HUES64 (cell line): ENCODE results near the gene MYBPC1.

ENCODE experiments used
- H3K27ac ChIP-seq: 2 replicates; pipeline ENCODE4 v1.7.0; 2013; ENCODE audit warnings: low read depth, low read length, inconsistent platforms
- H3K27me3 ChIP-seq: 2 replicates; pipeline ENCODE4 v1.6.1; 2013; ENCODE audit warnings: mild to moderate bottlenecking, low read length; ENCODE audit not compliant: insufficient read depth
- H3K36me3 ChIP-seq: 2 replicates; pipeline ENCODE4 v1.6.1; 2013; ENCODE audit warnings: mild to moderate bottlenecking, low read length; ENCODE audit not compliant: insufficient read depth
- H3K4me1 ChIP-seq: 2 replicates; pipeline ENCODE4 v1.6.1; 2013; ENCODE audit warnings: mild to moderate bottlenecking, low read length, moderate library complexity; ENCODE audit not compliant: insufficient read depth
- H3K4me3 ChIP-seq: 2 replicates; pipeline ENCODE4 v1.5.1; 2013; ENCODE audit warnings: mild to moderate bottlenecking, low read length, moderate library complexity
- H3K9ac ChIP-seq: 2 replicates; pipeline ENCODE4 v1.6.1; 2013; ENCODE audit warnings: mild to moderate bottlenecking, low read depth, low read length
- H3K9me3 ChIP-seq: 2 replicates; pipeline ENCODE4 v1.6.1; 2013; ENCODE audit warnings: low read depth, low read length; ENCODE audit not compliant: insufficient read depth
- WGBS: fragments of 150-250, 120-280 bp; methylation state at CpG from one replicate; pipeline ENCODE4 v1.1.7; 2013; ENCODE audit warnings: missing lambda C conversion rate; 5-methylcytosine and 5-hydroxymethylcytosine counted together

MYBPC1 gene

DNA sequence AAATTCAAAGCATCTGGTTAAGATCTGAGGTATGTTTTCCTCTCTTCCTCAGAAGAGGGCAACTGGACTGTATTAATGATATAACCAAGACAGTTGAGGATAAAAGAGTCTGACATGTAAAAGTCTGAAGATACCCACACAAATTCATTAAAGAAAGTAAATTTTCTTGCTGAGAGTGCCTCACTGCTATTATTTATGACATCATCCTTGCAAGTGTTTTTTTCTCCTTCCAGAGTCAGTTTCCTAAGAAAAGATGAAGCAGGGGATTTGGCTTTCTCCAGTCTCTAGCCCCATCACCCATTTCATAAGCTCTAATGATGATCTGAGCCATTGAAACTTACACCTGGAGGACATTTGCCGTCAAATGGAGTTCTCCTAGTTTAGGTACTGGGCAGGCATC, 21.0 kb upstream of the MYBPC1 start:
- H3K27ac ChIP-seq = no peak overlapping the region
- no peak overlapping the region for H3K4me3 ChIP-seq
- no peaks in the 10 kb centered on the region for H3K36me3 ChIP-seq
- H3K27me3 ChIP-seq = no peaks in the 10 kb centered on the region
- peaks cover 10% of the 10 kb centered on the region for H3K4me1 ChIP-seq
- 93% methylated on average over 1 of the region's 1 CpG for WGBS
- no peaks in the 10 kb centered on the region for H3K9me3 ChIP-seq
- H3K9ac ChIP-seq = no peak overlapping the region

DNA sequence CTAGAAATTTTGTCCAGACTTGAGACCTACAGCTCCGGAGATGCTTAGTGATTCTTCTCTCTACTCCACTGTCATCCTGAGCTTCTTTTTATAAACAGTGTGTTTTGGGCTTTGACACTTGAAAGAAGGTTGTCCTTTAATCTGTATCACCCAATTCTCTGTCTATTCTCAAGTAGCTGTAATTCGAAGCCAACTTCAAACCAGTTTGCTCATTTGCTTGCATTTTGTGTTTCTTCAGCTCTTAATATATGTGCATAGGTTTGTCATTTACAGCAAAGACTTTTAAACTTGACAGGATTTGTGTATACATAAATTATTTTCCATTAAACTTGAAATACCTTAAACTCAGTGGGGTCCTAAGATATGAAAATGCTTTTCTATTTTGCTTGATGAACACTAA, 16.4 kb upstream of the MYBPC1 start:
- H3K9ac ChIP-seq = no peak overlapping the region
- no peaks in the 10 kb centered on the region for H3K9me3 ChIP-seq
- H3K4me1 ChIP-seq = peaks cover 9% of the 10 kb centered on the region; the same call in 1 of the 2 replicates
- no peaks in the 10 kb centered on the region for H3K27me3 ChIP-seq
- H3K4me3 ChIP-seq = no peak overlapping the region
- WGBS = 86% methylated on average over 2 of the region's 2 CpGs
- H3K36me3 ChIP-seq = no peaks in the 10 kb centered on the region
- H3K27ac ChIP-seq = no peak overlapping the region

DNA sequence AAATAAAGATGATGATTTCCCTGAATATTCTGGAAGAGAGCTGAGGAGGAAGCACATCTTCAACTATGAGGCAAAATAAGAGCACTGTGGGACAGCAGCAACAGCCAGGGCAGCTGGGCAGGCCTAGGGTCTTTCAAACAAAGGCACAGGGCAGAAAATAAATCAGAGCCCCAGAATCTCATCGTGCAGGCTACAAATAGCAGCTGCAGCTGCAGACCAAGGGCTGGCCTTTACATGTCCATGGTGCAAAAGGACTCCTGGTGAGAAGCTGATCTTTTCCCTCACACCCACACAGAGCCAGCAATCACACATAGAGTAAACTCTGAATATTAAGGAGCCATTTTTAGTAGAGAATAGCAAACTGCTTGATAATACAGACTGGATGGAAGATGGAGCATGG, 13.6 kb upstream of the MYBPC1 start:
- Histone ChIP-seq H3K36me3 (no peaks in the 10 kb centered on the region), H3K4me3 (no peak overlapping the region), H3K4me1 (peaks cover 9% of the 10 kb centered on the region; the same call in 1 of the 2 replicates), H3K9ac (no peak overlapping the region), H3K27ac (no peak overlapping the region), H3K27me3 (no peaks in the 10 kb centered on the region), H3K9me3 (no peaks in the 10 kb centered on the region)
- 19% methylated on average over 1 of the region's 1 CpG for WGBS

DNA sequence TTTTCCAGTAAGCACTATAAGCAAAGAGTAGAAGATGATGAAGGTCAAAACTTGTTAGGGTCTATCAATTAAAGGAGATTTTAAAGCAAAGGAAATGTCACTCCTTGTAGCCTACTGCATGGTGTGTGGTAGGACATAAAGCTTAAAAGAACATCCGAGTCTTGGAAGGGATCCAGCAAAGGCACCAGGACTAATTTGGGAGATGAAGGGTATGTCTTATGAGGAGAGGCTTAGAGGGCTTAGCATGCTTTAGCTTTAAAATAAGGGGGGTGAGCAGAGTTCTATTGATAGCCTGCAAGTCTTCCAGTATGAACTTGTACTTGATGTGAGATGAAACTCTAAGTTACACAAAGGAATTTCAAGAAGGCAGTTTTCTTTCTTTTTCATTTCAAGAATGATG, 11.8 kb upstream of the MYBPC1 start:
- H3K4me1 ChIP-seq = peaks cover 9% of the 10 kb centered on the region; the same call in 1 of the 2 replicates
- no peaks in the 10 kb centered on the region for H3K36me3 ChIP-seq
- WGBS = 93% methylated on average over 1 of the region's 1 CpG
- H3K27ac ChIP-seq = no peak overlapping the region
- H3K27me3 ChIP-seq = no peaks in the 10 kb centered on the region
- no peak overlapping the region for H3K4me3 ChIP-seq
- H3K9ac ChIP-seq = no peak overlapping the region
- no peaks in the 10 kb centered on the region for H3K9me3 ChIP-seq

DNA sequence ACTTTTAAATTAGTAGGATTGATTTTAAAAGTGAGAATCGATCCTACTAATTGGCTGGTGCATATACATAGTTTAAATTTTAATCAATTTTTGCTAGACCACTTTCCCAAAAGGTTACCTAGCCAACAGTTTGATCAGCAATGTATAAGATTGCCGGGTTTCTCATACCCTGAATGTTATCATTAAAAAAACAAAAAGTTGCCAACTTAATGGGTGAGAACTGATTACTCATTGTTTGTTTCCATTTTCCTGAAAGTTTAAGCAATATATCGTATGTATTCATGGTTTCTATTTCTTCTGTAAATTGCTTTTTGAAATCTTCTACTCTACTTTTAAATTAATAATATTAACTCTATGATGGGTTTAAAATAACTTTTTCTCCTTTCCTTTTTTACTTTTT, 4.4 kb upstream of the MYBPC1 start:
- no peaks in the 10 kb centered on the region for H3K27me3 ChIP-seq
- 100% methylated on average over 1 of the region's 3 CpGs for WGBS
- no peaks in the 10 kb centered on the region for H3K9me3 ChIP-seq
- H3K4me3 ChIP-seq = no peak overlapping the region
- no peak overlapping the region for H3K9ac ChIP-seq
- H3K36me3 ChIP-seq = no peaks in the 10 kb centered on the region
- no peaks in the 10 kb centered on the region for H3K4me1 ChIP-seq
- H3K27ac ChIP-seq = no peak overlapping the region

GRCh38 chr12:101591781-101592180, 3.0 kb upstream of the MYBPC1 start:
- Histone ChIP-seq H3K36me3 (no peaks in the 10 kb centered on the region), H3K9me3 (no peaks in the 10 kb centered on the region), H3K27ac (no peak overlapping the region), H3K27me3 (no peaks in the 10 kb centered on the region), H3K4me1 (peaks cover 8% of the 10 kb centered on the region; the same call in 1 of the 2 replicates), H3K4me3 (no peak overlapping the region), H3K9ac (no peak overlapping the region)

- no peaks in the 10 kb centered on the region for H3K27me3 ChIP-seq
- H3K36me3 ChIP-seq = no peaks in the 10 kb centered on the region
- WGBS = 97% methylated on average over 2 of the region's 2 CpGs
- H3K4me1 ChIP-seq = peaks cover 11% of the 10 kb centered on the region; the same call in 1 of the 2 replicates
- no peak overlapping the region for H3K9ac ChIP-seq
- no peaks in the 10 kb centered on the region for H3K9me3 ChIP-seq
- H3K4me3 ChIP-seq = no peak overlapping the region
- no peak overlapping the region for H3K27ac ChIP-seq
These were observed 2.3 kb upstream of the MYBPC1 start for GRCh38 chr12:101592448-101592847.

DNA sequence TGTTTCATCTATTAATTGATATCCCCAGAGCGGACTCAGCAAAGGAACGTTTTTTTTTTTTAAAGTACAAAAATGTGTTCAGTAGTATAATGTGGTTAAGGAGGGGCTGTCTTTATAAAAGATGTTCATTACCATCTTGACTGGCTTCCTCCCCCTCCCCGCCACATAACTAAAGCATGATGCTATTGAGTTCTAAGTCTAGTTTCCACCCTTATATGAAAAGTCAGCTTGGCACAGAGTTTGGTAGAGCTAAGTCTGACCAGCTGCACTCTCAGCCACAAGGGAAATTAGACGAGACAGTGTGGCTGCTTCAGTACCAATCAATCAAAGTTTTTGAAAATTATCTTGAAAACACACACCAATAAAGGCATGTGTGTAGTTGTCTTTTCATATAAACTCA, 1.9 kb upstream of the MYBPC1 start:
- Histone ChIP-seq H3K9ac (no peak overlapping the region), H3K36me3 (no peaks in the 10 kb centered on the region), H3K9me3 (no peaks in the 10 kb centered on the region), H3K4me1 (peaks cover 12% of the 10 kb centered on the region; the same call in 1 of the 2 replicates), H3K4me3 (no peak overlapping the region), H3K27me3 (no peaks in the 10 kb centered on the region), H3K27ac (no peak overlapping the region)
- WGBS = 61% methylated on average over 2 of the region's 4 CpGs

DNA sequence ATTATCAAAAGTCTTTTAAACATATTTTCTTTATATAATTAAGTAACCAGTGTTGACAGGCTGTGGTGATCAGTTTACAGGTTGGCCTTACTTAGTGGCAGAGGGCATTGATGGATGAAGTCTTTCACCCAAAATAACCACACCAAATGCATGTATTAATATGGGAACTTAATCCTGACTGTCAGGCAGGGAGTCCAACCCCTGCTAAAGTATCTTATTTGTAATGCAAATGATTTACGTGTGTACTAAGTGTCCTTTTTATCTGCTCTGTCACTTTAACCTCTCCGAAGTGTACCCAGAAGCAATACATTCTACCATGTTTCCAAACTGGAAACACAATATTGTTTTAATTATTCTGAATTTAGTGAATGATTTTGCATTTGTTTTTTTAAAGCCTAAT, 1.4 kb downstream of the MYBPC1 start:
- Histone ChIP-seq H3K9me3 (no peaks in the 10 kb centered on the region), H3K27ac (no peak overlapping the region), H3K36me3 (no peaks in the 10 kb centered on the region), H3K27me3 (no peaks in the 10 kb centered on the region), H3K9ac (no peak overlapping the region), H3K4me3 (no peak overlapping the region), H3K4me1 (peaks cover 19% of the 10 kb centered on the region; the same call in 1 of the 2 replicates)
- no CpG with 5 or more reads among the region's 2 CpGs for WGBS

GRCh38 chr12:101597164-101597563, 2.4 kb downstream of the MYBPC1 start:
- Histone ChIP-seq H3K27me3 (no peaks in the 10 kb centered on the region), H3K36me3 (no peaks in the 10 kb centered on the region), H3K4me1 (peaks cover 19% of the 10 kb centered on the region; the same call in 1 of the 2 replicates), H3K9ac (no peak overlapping the region), H3K27ac (no peak overlapping the region), H3K4me3 (no peak overlapping the region), H3K9me3 (no peaks in the 10 kb centered on the region)
- WGBS = 76% methylated on average over 2 of the region's 2 CpGs

DNA sequence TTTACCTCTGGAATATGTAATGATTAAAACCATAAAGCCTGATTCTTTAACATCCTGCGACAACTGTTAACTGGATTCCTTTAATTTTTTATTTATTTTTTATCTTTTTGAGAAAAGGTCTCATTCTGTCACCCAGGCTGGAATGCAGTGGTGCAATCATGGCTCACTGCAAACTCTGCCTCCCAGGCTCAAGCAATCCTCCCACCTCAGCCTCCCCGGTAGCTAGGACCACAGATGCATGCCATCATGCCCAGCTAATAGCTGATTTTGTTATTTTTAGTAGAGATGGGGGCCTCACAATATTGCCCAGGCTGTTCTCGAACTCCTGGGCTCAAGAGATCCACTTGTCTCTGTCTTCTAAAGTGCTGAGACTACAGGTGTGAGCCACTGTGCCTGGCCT, 3.7 kb downstream of the MYBPC1 start:
- no peaks in the 10 kb centered on the region for H3K9me3 ChIP-seq
- H3K4me3 ChIP-seq = no peak overlapping the region
- no peak overlapping the region for H3K27ac ChIP-seq
- 95% methylated on average over 2 of the region's 3 CpGs for WGBS
- H3K9ac ChIP-seq = no peak overlapping the region
- H3K36me3 ChIP-seq = no peaks in the 10 kb centered on the region
- H3K27me3 ChIP-seq = no peaks in the 10 kb centered on the region
- H3K4me1 ChIP-seq = peaks cover 19% of the 10 kb centered on the region; the same call in 1 of the 2 replicates

GRCh38 chr12:101599311-101599710, 4.5 kb downstream of the MYBPC1 start:
- Histone ChIP-seq H3K4me1 (peaks cover 26% of the 10 kb centered on the region), H3K36me3 (no peaks in the 10 kb centered on the region), H3K4me3 (no peak overlapping the region), H3K9ac (no peak overlapping the region), H3K27me3 (no peaks in the 10 kb centered on the region), H3K27ac (no peak overlapping the region), H3K9me3 (no peaks in the 10 kb centered on the region)
- WGBS = no CpG with 5 or more reads among the region's 1 CpG
